ENCODE results near the gene PDZD7.

Gene PDZD7

GRCh38 chr10:101060951-101061623 is 30.2 kb upstream of the PDZD7 start:
- DNase-seq = peak; percentile 87

- peak; percentile 91 for DNase-seq
These were observed 29.4 kb upstream of the PDZD7 start for GRCh38 chr10:101060036-101060950.

GRCh38 chr10:101056365-101057151 is 25.6 kb upstream of the PDZD7 start:
- DNase-seq = no peak

- DNase-seq = no peak
These were observed 24.5 kb upstream of the PDZD7 start for GRCh38 chr10:101055411-101055810.

- DNase-seq = no peak
These were observed 23.9 kb upstream of the PDZD7 start for GRCh38 chr10:101054876-101055275.

- no peak for DNase-seq
These were observed 23.4 kb upstream of the PDZD7 start for GRCh38 chr10:101054351-101054750.

- no peak for DNase-seq
These were observed 22.6 kb upstream of the PDZD7 start for GRCh38 chr10:101053516-101053915.

- DNase-seq = no peak
These were observed 21.4 kb upstream of the PDZD7 start for GRCh38 chr10:101052285-101052684.

- peak; percentile 80 for DNase-seq
These were observed 19.5 kb upstream of the PDZD7 start for GRCh38 chr10:101050208-101051069.

- no peak for DNase-seq
These were observed 17.3 kb upstream of the PDZD7 start for GRCh38 chr10:101047961-101048892.

- no peak for DNase-seq
These were observed 16.3 kb upstream of the PDZD7 start for GRCh38 chr10:101047268-101047667.

GRCh38 chr10:101046332-101047238 is 15.7 kb upstream of the PDZD7 start:
- no peak for DNase-seq

- DNase-seq = no peak
These were observed 13.2 kb upstream of the PDZD7 start for GRCh38 chr10:101044117-101044516.

GRCh38 chr10:101043363-101043707 is 12.4 kb upstream of the PDZD7 start:
- no peak for DNase-seq

GRCh38 chr10:101042667-101043362 is 11.9 kb upstream of the PDZD7 start:
- DNase-seq = peak; percentile 73

- DNase-seq = no peak
These were observed 11.2 kb upstream of the PDZD7 start for GRCh38 chr10:101042118-101042517.

- DNase-seq = peak; percentile 70
These were observed 10.4 kb upstream of the PDZD7 start for GRCh38 chr10:101041252-101041761.

GRCh38 chr10:101040851-101041250 is 9.9 kb upstream of the PDZD7 start:
- DNase-seq = no peak

- DNase-seq = no peak
These were observed 9.1 kb upstream of the PDZD7 start for GRCh38 chr10:101040061-101040460.

Data from activated CD4-positive, alpha-beta T cell treated with anti-CD3 and anti-CD28 coated beads, Interleukin-2, amount 50 U/mL, for 1 hour (primary cell).